WTC11 (cell line): Measurements from ENCODE around the gene DIMT1. TPM values are rescaled to one million over a fixed set of nuclear protein-coding genes. Genes with fewer than 3 reads are reported as not detected.
A peak's percentile ranks its signal among the peaks of the same experiment; 100 is the strongest.

Experiments
- ATAC-seq: fragments of 200-7000 bp; cut with Tn5 transposase; 2 replicates; pipeline ENCODE4 v1.10.0; 2021; ENCODE audit warnings: mild to moderate bottlenecking, moderate library complexity
- CTCF ChIA-PET: fragments of 300-600 bp; sonication (Branson Sonifier 250); formaldehyde crosslinking; loops from one replicate; lab custom pipeline; 2021; ENCODE audit warnings: antibody characterized with exemption; lab: Charles Lee
- POLR2A ChIA-PET: fragments of 350-600 bp; sonication (Branson Sonifier 250); formaldehyde crosslinking; loops from one replicate; lab custom pipeline; 2021; ENCODE audit warnings: antibody characterized with exemption; lab: Charles Lee
- DNase-seq: peaks from one replicate; pipeline ENCODE4 v3.0.0; 2021; ENCODE audit warnings: low spot score
- H3K27ac Mint-ChIP-seq: 2 replicates; pipeline ENCODE4 v1.8.0; 2021; ENCODE audit warnings: mixed read lengths
- H3K27me3 Mint-ChIP-seq: 2 replicates; pipeline ENCODE4 v1.8.0; 2021; ENCODE audit warnings: low read depth, mild to moderate bottlenecking, moderate library complexity, mixed read lengths
- H3K36me3 Mint-ChIP-seq: 2 replicates; pipeline ENCODE4 v1.8.0; 2021; ENCODE audit warnings: mixed read lengths
- H3K4me1 Mint-ChIP-seq: 2 replicates; pipeline ENCODE4 v1.8.0; 2022; ENCODE audit warnings: mixed read lengths
- H3K4me3 Mint-ChIP-seq: 2 replicates; pipeline ENCODE4 v1.8.0; 2021; ENCODE audit warnings: mild to moderate bottlenecking, moderate library complexity, mixed read lengths
- H3K9me3 Mint-ChIP-seq: 2 replicates; pipeline ENCODE4 v1.8.0; 2021; ENCODE audit warnings: mixed read lengths
- ATF3 ChIP-seq: sonication (generic); formaldehyde crosslinking; conservative IDR thresholded peaks from 2 replicates; pipeline ENCODE4 v1.8.1; 2022; ENCODE audit warnings: mild to moderate bottlenecking, missing genetic modification reagents
- ATF6 ChIP-seq: sonication (generic); formaldehyde crosslinking; IDR thresholded peaks from 2 replicates; pipeline ENCODE4 v1.8.1; 2023; ENCODE audit warnings: mild to moderate bottlenecking, missing genetic modification reagents
- ELF4 ChIP-seq: sonication (generic); formaldehyde crosslinking; IDR thresholded peaks from 2 replicates; pipeline ENCODE4 v1.8.1; 2022; ENCODE audit warnings: low read depth, mild to moderate bottlenecking, moderate library complexity, missing genetic modification reagents
- GRHL2 ChIP-seq: fragments of 250-450 bp; sonication (Bioruptor Pico); IDR thresholded peaks from 2 replicates; pipeline ENCODE4 v1.8.0; 2022; ENCODE audit warnings: mild to moderate bottlenecking, moderate library complexity; ENCODE audit not compliant: insufficient replicate concordance, severe bottlenecking
- GTF2I ChIP-seq: fragments of 250-450 bp; sonication (Bioruptor Pico); conservative IDR thresholded peaks from 2 replicates; pipeline ENCODE4 v1.4.0; 2021; ENCODE audit warnings: mild to moderate bottlenecking
- HMGXB4 ChIP-seq: sonication (generic); formaldehyde crosslinking; IDR thresholded peaks from 2 replicates; pipeline ENCODE4 v1.8.1; 2023; ENCODE audit warnings: mild to moderate bottlenecking, moderate library complexity, missing genetic modification reagents
- NR1H2 ChIP-seq: sonication (generic); formaldehyde crosslinking; IDR thresholded peaks from 2 replicates; pipeline ENCODE4 v1.9.0; 2021; ENCODE audit warnings: mild to moderate bottlenecking, moderate library complexity, missing genetic modification reagents
- ZNF121 ChIP-seq: sonication (generic); formaldehyde crosslinking; IDR thresholded peaks from 2 replicates; pipeline ENCODE4 v1.8.0; 2023; ENCODE audit warnings: missing genetic modification reagents
- ZNF232 ChIP-seq: sonication (generic); formaldehyde crosslinking; IDR thresholded peaks from 2 replicates; pipeline ENCODE4 v1.8.0; 2022; ENCODE audit warnings: mild to moderate bottlenecking, missing genetic modification reagents
- ZNF396 ChIP-seq: fragments of 250-450 bp; sonication (Bioruptor Pico); IDR thresholded peaks from 2 replicates; pipeline ENCODE4 v1.8.0; 2021; ENCODE audit warnings: mild to moderate bottlenecking, moderate library complexity, borderline replicate concordance
- ZNF423 ChIP-seq: fragments of 250-450 bp; sonication (Bioruptor Pico); IDR thresholded peaks from 2 replicates; pipeline ENCODE4 v2.1.2; 2022; ENCODE audit warnings: mild to moderate bottlenecking, moderate library complexity
- ZNF532 ChIP-seq: fragments of 250-450 bp; sonication (Bioruptor Pico); IDR thresholded peaks from 2 replicates; pipeline ENCODE4 v1.9.0; 2021; ENCODE audit warnings: mild to moderate bottlenecking, borderline replicate concordance
- ZNF671 ChIP-seq: fragments of 250-450 bp; sonication (Bioruptor Pico); IDR thresholded peaks from 2 replicates; pipeline ENCODE4 v1.8.0; 2021; ENCODE audit warnings: mild to moderate bottlenecking
- total RNA-seq: library from RNA; stranded (reverse); gene quantifications from 3 replicates; pipeline ENCODE4 v1.2.3, GENCODE V29; 2021

The DIMT1 gene
- total RNA-seq, 1 experiment from 2014 or later: 33.9 TPM

GRCh38 chr5:62385816-62386400, 17.8 kb downstream of the DIMT1 start (continued):
- no peak for TF ChIP-seq HMGXB4 (CRISPR knock-in tag)
- no peak for TF ChIP-seq NR1H2 (CRISPR knock-in tag)
- no peak for TF ChIP-seq ATF3 (CRISPR knock-in tag)
- TF ChIP-seq GRHL2 (CRISPR knock-in tag): no peak
- TF ChIP-seq ZNF423 (CRISPR knock-in tag): no peak
- TF ChIP-seq ZNF396 (CRISPR knock-in tag): no peak
- no peak for TF ChIP-seq ZNF121
- TF ChIP-seq, all 79 proteins: peak for 0

- peaks cover 57% of the 10 kb centered on the region for H3K36me3 Mint-ChIP-seq
- no peak for ATAC-seq
Observed at GRCh38 chr5:62385131-62385530, 18.6 kb downstream of the DIMT1 start.

More at GRCh38 chr5:62385131-62385530, 18.6 kb downstream of the DIMT1 start:
- no peaks in the 10 kb centered on the region for H3K27me3 Mint-ChIP-seq
- ChIA-PET CTCF (no interaction called here), POLR2A (interaction anchor here (0.6 kb wide), 1 partner anchor 28 kb away, joined by 3 read pairs; no protein-coding TSS in a partner anchor)
- no peak overlapping the region for H3K4me3 Mint-ChIP-seq
- no peak for DNase-seq
- TF ChIP-seq GTF2I (no peak), ATF3 (CRISPR knock-in tag) (no peak), ZNF423 (CRISPR knock-in tag) (no peak), ELF4 (CRISPR knock-in tag) (no peak), ZNF232 (CRISPR knock-in tag) (no peak), ZNF671 (CRISPR knock-in tag) (no peak), ATF6 (CRISPR knock-in tag) (no peak), ZNF532 (CRISPR knock-in tag) (no peak)
- H3K9me3 Mint-ChIP-seq: no peaks in the 10 kb centered on the region
- peak overlapping the region; percentile 57; the same call in 1 of the 2 replicates for H3K27ac Mint-ChIP-seq
- no peaks in the 10 kb centered on the region for H3K4me1 Mint-ChIP-seq
